OCI-LY3 (cell line): ENCODE data around the gene MYOCD.
"Not testable (repeated sequence)": the region's sequence is repeated elsewhere in the genome, so short reads cannot be mapped to it uniquely, and the experiment has no call there.

ENCODE experiments used
- H2AFZ ChIP-seq: fragments of 200-600, 300-600 bp; shearing (Covaris generic); 2 replicates; pipeline ENCODE4 v1.6.0; 2014; ENCODE audit warnings: antibody characterized with exemption, low read depth, low read length
- H3K27ac ChIP-seq: fragments of 200-600, 300-600 bp; sonication (generic); 2 replicates; pipeline ENCODE4 v1.5.1; 2014; ENCODE audit warnings: mild to moderate bottlenecking, low read length, moderate library complexity, mixed read lengths
- H3K27me3 ChIP-seq: fragments of 200-600, 300-600 bp; sonication (generic); 2 replicates; pipeline ENCODE4 v1.6.1; 2014; ENCODE audit warnings: low read depth, low read length, mixed read lengths
- H3K36me3 ChIP-seq: fragments of 200-600, 300-600 bp; sonication (generic); replicated peaks from 2 replicates; pipeline ENCODE3; 2014; ENCODE audit warnings: low read depth, low read length, mixed read lengths
- H3K4me1 ChIP-seq: fragments of 300-600, 200-600 bp; sonication (generic); 2 replicates; pipeline ENCODE4 v1.6.1; 2014; ENCODE audit warnings: low read length, mixed read lengths
- H3K4me2 ChIP-seq: fragments of 200-600, 300-600 bp; sonication (generic); 2 replicates; pipeline ENCODE4 v1.6.1; 2014; ENCODE audit warnings: low read length, mixed read lengths
- H3K4me3 ChIP-seq: fragments of 300-600, 200-600 bp; sonication (generic); 2 replicates; pipeline ENCODE4 v1.5.1; 2014; ENCODE audit warnings: antibody characterized with exemption, mild to moderate bottlenecking, low read length, moderate library complexity
- H3K79me2 ChIP-seq: fragments of 300-600, 200-600 bp; shearing (Covaris generic); 2 replicates; pipeline ENCODE4 v1.6.1; 2014; ENCODE audit warnings: mild to moderate bottlenecking, low read length, mixed read lengths
- H3K9ac ChIP-seq: fragments of 300-600, 200-600 bp; shearing (Covaris generic); 2 replicates; pipeline ENCODE4 v1.6.0; 2014; ENCODE audit warnings: mild to moderate bottlenecking, low read length, moderate library complexity
- H3K9me3 ChIP-seq: fragments of 200-600, 300-600 bp; shearing (Covaris generic); 2 replicates; pipeline ENCODE4 v1.6.1; 2014; ENCODE audit warnings: low read length, mixed read lengths; ENCODE audit not compliant: insufficient read depth
- H4K20me1 ChIP-seq: fragments of 200-600, 300-600 bp; sonication (generic); 2 replicates; pipeline ENCODE4 v1.6.1; 2016; ENCODE audit warnings: low read length, mixed read lengths; ENCODE audit not compliant: insufficient read depth
- CTCF ChIP-seq: fragments of 200-600, 300-600 bp; sonication (generic); IDR thresholded peaks from 2 replicates; pipeline ENCODE4 v1.5.1; 2014; ENCODE audit warnings: antibody characterized with exemption, low read length, low read depth
- EZH2phosphoT487 ChIP-seq: fragments of 200-600 bp; shearing (Covaris generic); IDR thresholded peaks from 2 replicates; pipeline ENCODE4 v1.6.1; 2018; ENCODE audit warnings: antibody characterized with exemption, mixed run types, low read depth

The MYOCD gene

GRCh38 chr17:12631076-12631475, 34.6 kb upstream of the MYOCD start:
- H3K27ac ChIP-seq, result no peak overlapping the region
- H3K27me3 ChIP-seq, result no peaks in the 10 kb centered on the region
- H3K36me3 ChIP-seq, result no peaks in the 10 kb centered on the region
- H3K4me2 ChIP-seq, result no peak overlapping the region
- no peaks in the 10 kb centered on the region for H3K79me2 ChIP-seq
- H3K4me3 ChIP-seq, result no peak overlapping the region
- no peak overlapping the region for H2AFZ ChIP-seq
- H3K4me1 ChIP-seq, result peaks cover 35% of the 10 kb centered on the region
- no peaks in the 10 kb centered on the region for H3K9me3 ChIP-seq
- H3K9ac ChIP-seq, result no peak overlapping the region
- TF ChIP-seq EZH2phosphoT487, result no peak
- TF ChIP-seq CTCF, result no peak
- H4K20me1 ChIP-seq, result no peaks in the 10 kb centered on the region

GRCh38 chr17:12632785-12633184, 32.9 kb upstream of the MYOCD start:
- Histone ChIP-seq H3K79me2 (no peaks in the 10 kb centered on the region), H3K36me3 (no peaks in the 10 kb centered on the region), H3K9me3 (no peaks in the 10 kb centered on the region), H3K4me2 (peak overlapping the region; percentile 38), H4K20me1 (no peaks in the 10 kb centered on the region), H3K27me3 (no peaks in the 10 kb centered on the region), H2AFZ (peak overlapping the region; percentile 34), H3K4me1 (peaks cover 49% of the 10 kb centered on the region), H3K27ac (peak overlapping the region; percentile 20; the same call in 1 of the 2 replicates), H3K4me3 (peak overlapping the region; percentile 24; the same call in 1 of the 2 replicates), H3K9ac (peak overlapping the region; percentile 12; the same call in 1 of the 2 replicates)
- TF ChIP-seq EZH2phosphoT487, result no peak

GRCh38 chr17:12634789-12635414, 30.8 kb upstream of the MYOCD start:
- H3K4me1 ChIP-seq, result peaks cover 69% of the 10 kb centered on the region
- no peaks in the 10 kb centered on the region for H3K27me3 ChIP-seq
- no peaks in the 10 kb centered on the region for H3K9me3 ChIP-seq
- no peaks in the 10 kb centered on the region for H3K36me3 ChIP-seq
- H3K9ac ChIP-seq, result peak overlapping the region; percentile 41
- no peaks in the 10 kb centered on the region for H4K20me1 ChIP-seq
- peak overlapping the region; percentile 75 for H3K4me2 ChIP-seq
- no peak for TF ChIP-seq CTCF
- TF ChIP-seq EZH2phosphoT487, result no peak
- peak overlapping the region; percentile 52 for H3K4me3 ChIP-seq
- H2AFZ ChIP-seq, result peak overlapping the region; percentile 80
- H3K79me2 ChIP-seq, result 0 out of 2 replicates have a peak, but pooled peaks cover 4% of the 10 kb centered on the region
- no peak overlapping the region for H3K27ac ChIP-seq

GRCh38 chr17:12635996-12636395, 29.7 kb upstream of the MYOCD start:
- not testable (repeated sequence) for H3K36me3 ChIP-seq, H4K20me1 ChIP-seq, H3K9me3 ChIP-seq, H3K79me2 ChIP-seq, H3K27ac ChIP-seq, H3K27me3 ChIP-seq, H3K4me3 ChIP-seq, H2AFZ ChIP-seq, H3K9ac ChIP-seq
- Histone ChIP-seq H3K4me1 (peaks cover 80% of the 10 kb centered on the region), H3K4me2 (peak overlapping the region; percentile 75; the same call in 1 of the 2 replicates)

GRCh38 chr17:12637015-12637414, 28.7 kb upstream of the MYOCD start:
- Histone ChIP-seq H3K9ac (peak overlapping the region; percentile 88; the same call in 1 of the 2 replicates), H3K4me2 (peak overlapping the region; percentile 81), H3K79me2 (0 out of 2 replicates have a peak, but pooled peaks cover 4% of the 10 kb centered on the region), H3K4me3 (no peak overlapping the region), H2AFZ (no peak overlapping the region), H3K27ac (peak overlapping the region; percentile 98), H4K20me1 (no peaks in the 10 kb centered on the region), H3K36me3 (no peaks in the 10 kb centered on the region), H3K27me3 (no peaks in the 10 kb centered on the region), H3K9me3 (no peaks in the 10 kb centered on the region), H3K4me1 (peaks cover 90% of the 10 kb centered on the region)
- TF ChIP-seq EZH2phosphoT487, result no peak
- TF ChIP-seq CTCF, result no peak
